Measurements from ENCODE around the gene KASH5. TPM values are rescaled to one million over a fixed set of nuclear protein-coding genes. Genes with fewer than 3 reads are reported as not detected.

Gene KASH5
- total and polyA plus RNA-seq, 2 of the 8 experiments (the other 6 are each of a cell fraction or from before 2014, with no cell fraction given): 0.05 to 0.19 TPM

GRCh38 chr19:49431330-49431749 lies 43.3 kb downstream of the KASH5 start:
- DNase-seq (ENCODE audit: low read depth in 1 of 2, low spot score in 2 of 2) (no peak), FAIRE-seq (no peak)
- no peak overlapping the region for H4K91ac ChIP-seq (replicated peaks; ENCODE audit: insufficient read length, low read length)
- H3K36me3 ChIP-seq (ENCODE audit: control insufficient read depth in 2 of 4, insufficient read depth in 4 of 4, low read length in 3 of 4): no peaks in the 10 kb centered on the region
- H3K18ac ChIP-seq (ENCODE audit: extremely low read depth, low read length): no peak overlapping the region
- no peak overlapping the region for H3K4ac ChIP-seq (replicated peaks; ENCODE audit: insufficient read length, low read depth, low read length)
- no peak overlapping the region for H2BK20ac ChIP-seq (ENCODE audit: low read length)
- H4K20me1 ChIP-seq (replicated peaks in 1 of 2; ENCODE audit: control insufficient read depth in 1 of 2, insufficient read depth in 2 of 2, low read length in 2 of 2): no peaks in the 10 kb centered on the region
- H4K5ac ChIP-seq (ENCODE audit: insufficient read length, low read depth, low read length): no peak overlapping the region
- H2AK5ac ChIP-seq (ENCODE audit: low read depth, low read length): peak overlapping the region; percentile 89; the same call in 1 of the 2 replicates
- no peak overlapping the region for H3K27ac ChIP-seq (ENCODE audit: low read depth, low read length)
- peaks cover 18% of the 10 kb centered on the region for H3K23me2 ChIP-seq (ENCODE audit: low read depth, low read length)
- H3K56ac ChIP-seq (replicated peaks; ENCODE audit: insufficient read length, low read depth, low read length): no peak overlapping the region
- H2AFZ ChIP-seq (ENCODE audit: low read length): no peak overlapping the region
- peak overlapping the region; percentile 27; the same call in 1 of the 2 replicates for H2BK5ac ChIP-seq (ENCODE audit: low read depth, low read length)
- no peak overlapping the region for H3K14ac ChIP-seq (ENCODE audit: insufficient read length)
- no peaks in the 10 kb centered on the region for H3K79me1 ChIP-seq (ENCODE audit: low read depth, low read length)
- H2BK15ac ChIP-seq (ENCODE audit: low read length): peak overlapping the region; percentile 98; the same call in 1 of the 2 replicates
- no peak overlapping the region for H2BK120ac ChIP-seq (replicated peaks; ENCODE audit: low read depth, low read length)
- H2BK12ac ChIP-seq (ENCODE audit: low read depth, low read length): 0 out of 2 replicates have a peak overlapping the region, but pooled peaks have one; percentile 98
- H3K4me2 ChIP-seq (ENCODE audit: insufficient read depth in 1 of 2, low read depth in 2 of 2, low read length in 2 of 2): no peak overlapping the region; a peak in 1 of 4 replicates
- peaks cover 5 to 34% (median 30%) of the 10 kb centered on the region in 4 experiments; a peak in 6 of 7 replicates for H3K27me3 ChIP-seq (replicated peaks in 1 of 4; ENCODE audit: control insufficient read depth in 3 of 4, extremely low read depth in 1 of 4, insufficient read depth in 3 of 4, low read length in 3 of 4)
- 86% methylated on average over 29 of the region's 29 CpGs; no CpG with 5 or more reads in 1 of the 2 experiments for WGBS, 2 experiments (ENCODE audit: extremely low coverage in 1 of 2, insufficient coverage in 1 of 2, insufficient read length in 1 of 2, insufficient replicate concordance in 2 of 2, low coverage in 1 of 2, low lambda C conversion rate in 2 of 2, missing lambda C conversion rate in 1 of 2)
- no peak overlapping the region for H4K8ac ChIP-seq (ENCODE audit: extremely low read depth, insufficient read depth, low read length)
- H3K4me3 ChIP-seq (ENCODE audit: extremely low read depth in 1 of 4, insufficient read depth in 2 of 4, low read depth in 3 of 4, low read length in 4 of 4): no peak overlapping the region
- CTCF ChIA-PET (ENCODE audit: partially characterized antibody): interaction anchor here (0.6 to 3.7 kb wide), 7 partner anchors 9 to 464 kb away, joined by 3 to 13 read pairs (median 4); partner anchors contain the start of gene KASH5
- no peak overlapping the region for H3K9ac ChIP-seq (replicated peaks in 1 of 4; ENCODE audit: extremely low read depth in 1 of 4, low read depth in 3 of 4, low read length in 3 of 4)
- H3K4me1 ChIP-seq (replicated peaks in 1 of 4; ENCODE audit: control insufficient read depth in 3 of 4, insufficient read depth in 4 of 4, low read length in 3 of 4): peaks cover 0 to 32% (median 25%) of the 10 kb centered on the region in 4 experiments; a peak in 6 of 7 replicates
- H3K79me2 ChIP-seq (ENCODE audit: control insufficient read depth in 1 of 2, insufficient read depth in 2 of 2, low read length in 2 of 2): no peaks in the 10 kb centered on the region
- peaks cover 0 to 2% of the 10 kb centered on the region in 2 experiments; a peak in 1 of 4 replicates for H3K9me3 ChIP-seq (ENCODE audit: insufficient read depth in 2 of 2, low read depth in 1 of 2, low read length in 1 of 2)
- H3K23ac ChIP-seq (ENCODE audit: insufficient read length): no peak overlapping the region
- POLR2A ChIA-PET (ENCODE audit: partially characterized antibody): interaction anchor here (0.9 to 2.2 kb wide), 3 partner anchors 9 to 44 kb away, joined by 3 to 6 read pairs (median 4); partner anchors contain the start of gene SLC17A7
- TF ChIP-seq SIX5 (IDR thresholded peaks at IDR 0.05; ENCODE audit: low read depth, low read length) (no peak), EGR1 (IDR thresholded peaks at IDR 0.05; ENCODE audit: borderline replicate concordance, low read depth, low read length) (no peak)
